Measurements from ENCODE around the gene MYL10. TPM values are rescaled to one million over a fixed set of nuclear protein-coding genes. Genes with fewer than 3 reads are reported as not detected.

Gene MYL10
- total and polyA plus RNA-seq, 2 of the 13 experiments (the other 11 are each of a cell fraction or from before 2014, with no cell fraction given) = not detected

DNA sequence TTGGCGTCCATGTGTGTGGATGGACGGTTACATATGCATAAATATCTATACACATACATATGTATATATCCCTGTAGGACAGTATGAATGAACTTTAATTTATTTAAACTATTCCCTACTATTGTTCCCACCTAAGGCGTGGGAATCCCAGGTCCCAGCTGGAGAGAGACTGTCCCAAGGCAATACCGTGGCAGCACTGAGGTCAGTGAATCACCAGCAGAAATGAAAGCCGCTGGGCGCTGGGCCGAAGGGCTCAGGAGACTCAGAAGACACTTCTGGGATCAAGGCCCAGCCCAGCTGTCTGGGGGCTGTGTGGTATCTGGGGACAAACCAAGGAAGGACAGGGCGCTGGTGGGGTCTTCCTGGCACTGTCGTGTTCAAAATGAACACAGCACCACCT is 49.6 kb upstream of the MYL10 start (continued):
- no peak for TF ChIP-seq ZNF354B (CRISPR knock-in tag; IDR thresholded peaks at IDR 0.05)
- TF ChIP-seq ZNF576 (CRISPR knock-in tag; IDR thresholded peaks at IDR 0.05) = no peak
- no peak for TF ChIP-seq FOSL1 (CRISPR knock-in tag; IDR thresholded peaks at IDR 0.05; ENCODE audit: borderline replicate concordance)
- TF ChIP-seq, protein P1, sequence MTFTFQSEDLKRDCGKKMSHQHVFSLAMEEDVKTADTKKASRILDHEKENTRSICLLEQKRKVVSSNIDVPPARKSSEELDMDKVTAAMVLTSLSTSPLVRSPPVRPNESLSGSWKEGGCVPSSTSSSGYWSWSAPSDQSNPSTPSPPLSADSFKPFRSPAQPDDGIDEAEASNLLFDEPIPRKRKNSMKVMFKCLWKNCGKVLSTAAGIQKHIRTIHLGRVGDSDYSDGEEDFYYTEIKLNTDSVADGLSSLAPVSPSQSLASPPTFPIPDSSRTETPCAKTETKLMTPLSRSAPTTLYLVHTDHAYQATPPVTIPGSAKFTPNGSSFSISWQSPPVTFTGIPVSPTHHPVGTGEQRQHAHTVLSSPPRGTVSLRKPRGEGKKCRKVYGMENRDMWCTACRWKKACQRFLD (CRISPR knock-in tag; IDR thresholded peaks at IDR 0.05; ENCODE audit: borderline replicate concordance) = no peak
- TF ChIP-seq ARNT (IDR thresholded peaks at IDR 0.05) = no peak
- TF ChIP-seq TOE1 (CRISPR knock-in tag; IDR thresholded peaks at IDR 0.05) = no peak

GRCh38 chr7:101677797-101678479 is 48.8 kb upstream of the MYL10 start:
- no peak for FAIRE-seq
- no peaks in the 10 kb centered on the region for H3K27me3 ChIP-seq (ENCODE audit: control insufficient read depth in 1 of 2, insufficient read depth in 2 of 2, low read length in 2 of 2)
- H3K4me1 ChIP-seq (ENCODE audit: insufficient read depth, low read length) = no peaks in the 10 kb centered on the region
- TF ChIP-seq HNF4A (CRISPR knock-in tag; IDR thresholded peaks at IDR 0.05) (no peak), ZNF121 (CRISPR knock-in tag; IDR thresholded peaks at IDR 0.05) (peak; percentile 38; the same call in 1 of the 2 replicates)
- no peaks in the 10 kb centered on the region for H3K9me3 ChIP-seq (ENCODE audit: low read length)
- H4K20me1 ChIP-seq (ENCODE audit: insufficient read depth, low read length) = no peaks in the 10 kb centered on the region
- no peak for DNase-seq (ENCODE audit: low spot score)
- 59% methylated on average over 5 of the region's 14 CpGs for WGBS (ENCODE audit: low lambda C conversion rate)
- no peak overlapping the region for H3K4me2 ChIP-seq (ENCODE audit: low read depth, low read length)
- H3K36me3 ChIP-seq (replicated peaks in 1 of 2; ENCODE audit: control insufficient read depth in 1 of 2, insufficient read depth in 2 of 2, low read length in 2 of 2) = no peaks in the 10 kb centered on the region
- POLR2A ChIA-PET = no interaction called here
- H2AFZ ChIP-seq (ENCODE audit: low read length) = no peak overlapping the region
- in situ Hi-C loops (cut with HindIII; ENCODE audit: extremely low pct_ligation_motif_present, low pct_unique_long_range_greater_than_20kb) = loop anchor here (25.0 kb wide), 1 partner anchor 584 kb away; no protein-coding TSS in a partner anchor
- H3K9ac ChIP-seq (ENCODE audit: insufficient read depth, low read depth, low read length) = no peak overlapping the region
- intact Hi-C loops (cut with micrococcal nuclease; ENCODE audit: unreplicated experiment) = no loop called here
- CTCF ChIA-PET (ENCODE audit: low intra/inter-chr PET ratio, low total read pairs) = no interaction called here
- ATAC-seq = no peak
- no peak overlapping the region for H3K27ac ChIP-seq (ENCODE audit: extremely low read length, insufficient read depth, low read length)
- no peaks in the 10 kb centered on the region for H3K79me2 ChIP-seq (ENCODE audit: insufficient read depth, low read length)
- no peak overlapping the region for H3K4me3 ChIP-seq (replicated peaks in 1 of 3; ENCODE audit: insufficient read depth in 1 of 3, low read depth in 2 of 3, low read length in 3 of 3)
- no TSS peak for BruUV-seq (replicated peaks)

All from HepG2 (cell line).